GM19240 (cell line): ENCODE data around the gene INPP4A.
"Not testable (repeated sequence)": the region's sequence is repeated elsewhere in the genome, so short reads cannot be mapped to it uniquely, and the experiment has no call there.

Experiments used
- DNase-seq: peaks from one replicate; pipeline ENCODE4 v3.0.0; 2011; ENCODE audit warnings: low spot score; ENCODE audit not compliant: insufficient read length

Gene INPP4A

GRCh38 chr2:98583276-98583675, 138.6 kb downstream of the INPP4A start:
- no peak for DNase-seq

GRCh38 chr2:98583816-98584618, 139.4 kb downstream of the INPP4A start:
- no peak for DNase-seq

GRCh38 chr2:98585386-98585785, 140.7 kb downstream of the INPP4A start:
- no peak for DNase-seq

GRCh38 chr2:98586551-98587140, 142.0 kb downstream of the INPP4A start:
- no peak for DNase-seq

- DNase-seq = no peak
These were observed 144.3 kb downstream of the INPP4A start for GRCh38 chr2:98588880-98589431.

- DNase-seq = no peak
These were observed 144.8 kb downstream of the INPP4A start for GRCh38 chr2:98589489-98589888.

- DNase-seq = no peak
These were observed 147.9 kb downstream of the INPP4A start for GRCh38 chr2:98592565-98592964.

GRCh38 chr2:98594665-98595064, 150.0 kb downstream of the INPP4A start:
- not testable (repeated sequence) for DNase-seq

- no peak for DNase-seq
These were observed 154.2 kb downstream of the INPP4A start for GRCh38 chr2:98598781-98599428.

GRCh38 chr2:98601532-98602132, 157.0 kb downstream of the INPP4A start:
- no peak for DNase-seq

GRCh38 chr2:98604547-98604946, 159.9 kb downstream of the INPP4A start:
- DNase-seq = no peak

- no peak for DNase-seq
These were observed 160.4 kb downstream of the INPP4A start for GRCh38 chr2:98605076-98605475.

- DNase-seq = no peak
These were observed 161.8 kb downstream of the INPP4A start for GRCh38 chr2:98606431-98606830.

- DNase-seq = no peak
These were observed 162.4 kb downstream of the INPP4A start for GRCh38 chr2:98607104-98607503.

GRCh38 chr2:98607741-98608115, 163.1 kb downstream of the INPP4A start:
- DNase-seq = no peak

GRCh38 chr2:98608116-98608961, 163.7 kb downstream of the INPP4A start, which contains the start of the genes COA5 and UNC50:
Gene COA5, minus strand, starts transcription at chr2:98608512. Its CDS starts 107 bp downstream, at chr2:98608405.
Gene UNC50, plus strand, starts transcription at chr2:98608589. Its CDS starts 1,171 bp downstream, at chr2:98609760.
- peak; percentile 80 for DNase-seq

GRCh38 chr2:98608962-98609604, 164.4 kb downstream of the INPP4A start:
- DNase-seq = no peak

- no peak for DNase-seq
These were observed 169.5 kb downstream of the INPP4A start for GRCh38 chr2:98614024-98614739.

GRCh38 chr2:98615481-98615880, 170.8 kb downstream of the INPP4A start:
- DNase-seq = no peak

- DNase-seq = no peak
These were observed 172.5 kb downstream of the INPP4A start for GRCh38 chr2:98617149-98617548.
